ENCODE results near the gene LYST. TPM values are rescaled to one million over a fixed set of nuclear protein-coding genes. Genes with fewer than 3 reads are reported as not detected.

LYST gene
- total and polyA plus RNA-seq, 2 of the 8 experiments (the other 6 are each of a cell fraction or from before 2014, with no cell fraction given): 0.29 to 0.58 TPM

- H3K27ac ChIP-seq (ENCODE audit: low read depth, low read length): no peak overlapping the region
- H3K23ac ChIP-seq (ENCODE audit: insufficient read length): no peak overlapping the region
- H3K79me1 ChIP-seq (ENCODE audit: low read depth, low read length): no peaks in the 10 kb centered on the region; the same call in 1 of the 2 replicates
- no peak overlapping the region for H3K18ac ChIP-seq (ENCODE audit: extremely low read depth, low read length)
- no peaks in the 10 kb centered on the region for H3K9me3 ChIP-seq (ENCODE audit: insufficient read depth in 2 of 2, low read depth in 1 of 2, low read length in 1 of 2)
- H4K5ac ChIP-seq (ENCODE audit: insufficient read length, low read depth, low read length): no peak overlapping the region
- H3K4me3 ChIP-seq (ENCODE audit: extremely low read depth in 1 of 4, insufficient read depth in 2 of 4, low read depth in 3 of 4, low read length in 4 of 4): no peak overlapping the region
- no peaks in the 10 kb centered on the region for H3K4me1 ChIP-seq (replicated peaks in 1 of 4; ENCODE audit: control insufficient read depth in 3 of 4, insufficient read depth in 4 of 4, low read length in 3 of 4)
- H3K4me2 ChIP-seq (ENCODE audit: insufficient read depth in 1 of 2, low read depth in 2 of 2, low read length in 2 of 2): no peak overlapping the region
- H2BK120ac ChIP-seq (replicated peaks; ENCODE audit: low read depth, low read length): no peak overlapping the region
- H2BK5ac ChIP-seq (ENCODE audit: low read depth, low read length): no peak overlapping the region
- H3K56ac ChIP-seq (replicated peaks; ENCODE audit: insufficient read length, low read depth, low read length): no peak overlapping the region
- ChIA-PET POLR2A (ENCODE audit: partially characterized antibody) (no interaction called here), CTCF (ENCODE audit: partially characterized antibody) (interaction anchor here (0.7 kb wide), 1 partner anchor 818 kb away, joined by 4 read pairs; no protein-coding TSS in a partner anchor)
- no peak overlapping the region for H2BK20ac ChIP-seq (ENCODE audit: low read length)
- no peak overlapping the region for H2AFZ ChIP-seq (ENCODE audit: low read length)
- H3K79me2 ChIP-seq (ENCODE audit: control insufficient read depth in 1 of 2, insufficient read depth in 2 of 2, low read length in 2 of 2): no peaks in the 10 kb centered on the region
- no peaks in the 10 kb centered on the region for H3K36me3 ChIP-seq (ENCODE audit: control insufficient read depth in 2 of 4, insufficient read depth in 4 of 4, low read length in 3 of 4)
- H3K4ac ChIP-seq (replicated peaks; ENCODE audit: insufficient read length, low read depth, low read length): no peak overlapping the region
- DNase-seq (ENCODE audit: low read depth in 1 of 2, low spot score in 2 of 2) (no peak), FAIRE-seq (no peak)
- no peaks in the 10 kb centered on the region for H3K23me2 ChIP-seq (ENCODE audit: low read depth, low read length)
- no peaks in the 10 kb centered on the region for H4K20me1 ChIP-seq (replicated peaks in 1 of 2; ENCODE audit: control insufficient read depth in 1 of 2, insufficient read depth in 2 of 2, low read length in 2 of 2)
- no peak overlapping the region for H3K9ac ChIP-seq (replicated peaks in 1 of 4; ENCODE audit: extremely low read depth in 1 of 4, low read depth in 3 of 4, low read length in 3 of 4)
- TF ChIP-seq CTBP2 (IDR thresholded peaks at IDR 0.05; ENCODE audit: borderline replicate concordance, insufficient read depth, insufficient read length, low read length) (no peak), TAF1 (IDR thresholded peaks at IDR 0.05; ENCODE audit: low read depth, low read length) (no peak), ATF3 (IDR thresholded peaks at IDR 0.05; ENCODE audit: insufficient read depth, low read depth, low read length) (no peak), RFX5 (IDR thresholded peaks at IDR 0.05; ENCODE audit: borderline replicate concordance, low read depth, low read length) (no peak)
- no peak overlapping the region for H3K14ac ChIP-seq (ENCODE audit: insufficient read length)
- WGBS, 2 experiments (ENCODE audit: extremely low coverage in 1 of 2, insufficient coverage in 1 of 2, insufficient read length in 1 of 2, insufficient replicate concordance in 2 of 2, low coverage in 1 of 2, low lambda C conversion rate in 2 of 2, missing lambda C conversion rate in 1 of 2): 84% methylated on average over 2 of the region's 2 CpGs; no CpG with 5 or more reads in 1 of the 2 experiments
- no peak overlapping the region for H2BK15ac ChIP-seq (ENCODE audit: low read length)
- no peak overlapping the region for H4K91ac ChIP-seq (replicated peaks; ENCODE audit: insufficient read length, low read length)
- no peaks in the 10 kb centered on the region for H3K27me3 ChIP-seq (replicated peaks in 1 of 4; ENCODE audit: control insufficient read depth in 3 of 4, extremely low read depth in 1 of 4, insufficient read depth in 3 of 4, low read length in 3 of 4)
- H2AK5ac ChIP-seq (ENCODE audit: low read depth, low read length): no peak overlapping the region
- no peak overlapping the region for H4K8ac ChIP-seq (ENCODE audit: extremely low read depth, insufficient read depth, low read length)
- H2BK12ac ChIP-seq (ENCODE audit: low read depth, low read length): no peak overlapping the region
Measured at GRCh38 chr1:235887676-235888075, 21.0 kb upstream of the LYST start.

All from H1 (cell line).